K562 (cell line): Measurements from ENCODE around the gene MALAT1. TPM values are rescaled to one million over a fixed set of nuclear protein-coding genes. Genes with fewer than 3 reads are reported as not detected.

Experiments used
- COPS2 ChIP-seq: fragments of 450-650 bp; conservative IDR thresholded peaks from 2 replicates; pipeline ENCODE4 v1.6.1; 2016; ENCODE audit warnings: mild to moderate bottlenecking, moderate library complexity
- DIDO1 ChIP-seq: fragments of 450-650 bp; IDR thresholded peaks from 2 replicates; pipeline ENCODE4 v1.6.1; 2016; ENCODE audit warnings: low read depth, missing biosample characterization, missing genetic modification characterization
- KLF10 ChIP-seq: fragments of 250-450 bp; sonication (Bioruptor Pico); IDR thresholded peaks from 2 replicates; pipeline ENCODE4 v1.6.1; 2021; ENCODE audit warnings: matching md5 sums
- LCOR ChIP-seq: sonication (generic); formaldehyde crosslinking; IDR thresholded peaks from 2 replicates; pipeline ENCODE4 v1.8.0; 2022; ENCODE audit warnings: mild to moderate bottlenecking, missing genetic modification reagents
- POLR3G ChIP-seq: IDR thresholded peaks from 2 replicates; pipeline ENCODE4 v1.6.1; 2011; ENCODE audit not compliant: insufficient read length, insufficient replicate concordance; ENCODE audit errors: extremely low read depth
- SMARCA4 ChIP-seq: fragments of 450-650 bp; IDR thresholded peaks from 2 replicates; pipeline ENCODE4 v1.6.1; 2016
- USF2 ChIP-seq: sonication (generic); formaldehyde crosslinking; IDR thresholded peaks from 2 replicates; pipeline ENCODE4 v1.5.0; 2020; ENCODE audit warnings: missing genetic modification reagents
- ZBTB33 ChIP-seq: sonication (generic); formaldehyde crosslinking; IDR thresholded peaks from 2 replicates; pipeline ENCODE4 v1.8.1; 2023; ENCODE audit warnings: mild to moderate bottlenecking, missing genetic modification reagents
- ZKSCAN1 ChIP-seq: fragments of 150-350 bp; IDR thresholded peaks from 2 replicates; pipeline ENCODE4 v1.6.1; 2016; ENCODE audit warnings: low read depth, low read length
- ZNF408 ChIP-seq: fragments of 250-450 bp; sonication (Bioruptor Pico); IDR thresholded peaks from 2 replicates; pipeline ENCODE4 v1.4.0; 2020; ENCODE audit warnings: low read depth, mild to moderate bottlenecking, moderate library complexity
- ZNF696 ChIP-seq: fragments of 250-450 bp; sonication (Bioruptor Pico); conservative IDR thresholded peaks from 2 replicates; pipeline ENCODE4 v1.4.0; 2020; ENCODE audit warnings: mild to moderate bottlenecking, moderate library complexity
- ZNF75A ChIP-seq: fragments of 450-650 bp; formaldehyde crosslinking; IDR thresholded peaks from 2 replicates; pipeline ENCODE4 v1.4.0; 2020; ENCODE audit warnings: mild to moderate bottlenecking
- polyA plus RNA-seq, 8 experiments: library from polyadenylated mRNA; depleted of rRNA in 4 of 8; stranded (reverse) in 5 of 8; unstranded in 3 of 8; fragments of >200 nt; fragmentation: Nextera tagmentation in 2 of 8; fragmentation: Illumina TruSeq in 1 of 8; extraction: Ambion mirVana in 2 of 8; extraction: Trizol in 1 of 8; gene quantifications; 2 replicates each; pipeline versions ENCODE4 v1.2.1 to v1.2.3, GENCODE V29; 2011 to 2014; ENCODE audit warnings: inconsistent platforms in 1 of 8, missing spikeins in 1 of 8
- total RNA-seq, 7 experiments: library from RNA; depleted of rRNA in 6 of 7; stranded (reverse); fragments of >200 nt in 6 of 7; fragmentation: Illumina TruSeq in 2 of 7; extraction: Trizol in 2 of 7; gene quantifications; 2 replicates each; pipeline versions ENCODE4 v1.2.1 to v1.2.3, GENCODE V29; 2011 to 2021; ENCODE audit warnings: low replicate concordance in 1 of 7
- TF ChIP-seq, protein P1 (sequence below), 2 experiments: fragments of 450-650 bp; IDR thresholded peaks; 2 replicates each; pipeline ENCODE4 v1.6.1; 2018; ENCODE audit warnings: mild to moderate bottlenecking in 2 of 2, low read depth in 1 of 2; ENCODE audit not compliant: partially characterized antibody in 2 of 2
- TF ChIP-seq, protein P2 (sequence below), 2 experiments: fragments of 250-450 bp in 1 of 2; fragments of 450-650 bp in 1 of 2; sonication (Bioruptor Pico) in 1 of 2; IDR thresholded peaks; 2 replicates each; pipeline versions ENCODE4 v1.6.1 to v1.8.0; 2016 to 2021; ENCODE audit warnings: mild to moderate bottlenecking in 2 of 2, moderate library complexity in 2 of 2, missing compliant biosample characterization in 1 of 2, missing genetic modification characterization in 1 of 2
- TF ChIP-seq, protein P3 (sequence below), 2 experiments: fragments of 450-650 bp in 1 of 2; IDR thresholded peaks; 2 replicates each; pipeline ENCODE4 v1.6.1; 2011 to 2017; ENCODE audit warnings: low read depth in 2 of 2, antibody characterized with exemption in 1 of 2, borderline replicate concordance in 1 of 2, low read length in 1 of 2, mild to moderate bottlenecking in 1 of 2, mixed read lengths in 1 of 2; ENCODE audit not compliant: control insufficient read depth in 1 of 2

The MALAT1 gene
- total and polyA plus RNA-seq, 9 of the 15 experiments (the other 6 are each of a cell fraction or from before 2014, with no cell fraction given), result 363 to 8,715 (median 2,351) TPM

GRCh38 chr11:65479184-65480145, 19.4 kb upstream of the MALAT1 start (continued):
- no peak for TF ChIP-seq USF2 (CRISPR knock-in tag)
- no peak; the same call in 1 of the 2 replicates for TF ChIP-seq LCOR
- TF ChIP-seq ZNF75A (CRISPR knock-in tag), result no peak
- TF ChIP-seq, protein P1, sequence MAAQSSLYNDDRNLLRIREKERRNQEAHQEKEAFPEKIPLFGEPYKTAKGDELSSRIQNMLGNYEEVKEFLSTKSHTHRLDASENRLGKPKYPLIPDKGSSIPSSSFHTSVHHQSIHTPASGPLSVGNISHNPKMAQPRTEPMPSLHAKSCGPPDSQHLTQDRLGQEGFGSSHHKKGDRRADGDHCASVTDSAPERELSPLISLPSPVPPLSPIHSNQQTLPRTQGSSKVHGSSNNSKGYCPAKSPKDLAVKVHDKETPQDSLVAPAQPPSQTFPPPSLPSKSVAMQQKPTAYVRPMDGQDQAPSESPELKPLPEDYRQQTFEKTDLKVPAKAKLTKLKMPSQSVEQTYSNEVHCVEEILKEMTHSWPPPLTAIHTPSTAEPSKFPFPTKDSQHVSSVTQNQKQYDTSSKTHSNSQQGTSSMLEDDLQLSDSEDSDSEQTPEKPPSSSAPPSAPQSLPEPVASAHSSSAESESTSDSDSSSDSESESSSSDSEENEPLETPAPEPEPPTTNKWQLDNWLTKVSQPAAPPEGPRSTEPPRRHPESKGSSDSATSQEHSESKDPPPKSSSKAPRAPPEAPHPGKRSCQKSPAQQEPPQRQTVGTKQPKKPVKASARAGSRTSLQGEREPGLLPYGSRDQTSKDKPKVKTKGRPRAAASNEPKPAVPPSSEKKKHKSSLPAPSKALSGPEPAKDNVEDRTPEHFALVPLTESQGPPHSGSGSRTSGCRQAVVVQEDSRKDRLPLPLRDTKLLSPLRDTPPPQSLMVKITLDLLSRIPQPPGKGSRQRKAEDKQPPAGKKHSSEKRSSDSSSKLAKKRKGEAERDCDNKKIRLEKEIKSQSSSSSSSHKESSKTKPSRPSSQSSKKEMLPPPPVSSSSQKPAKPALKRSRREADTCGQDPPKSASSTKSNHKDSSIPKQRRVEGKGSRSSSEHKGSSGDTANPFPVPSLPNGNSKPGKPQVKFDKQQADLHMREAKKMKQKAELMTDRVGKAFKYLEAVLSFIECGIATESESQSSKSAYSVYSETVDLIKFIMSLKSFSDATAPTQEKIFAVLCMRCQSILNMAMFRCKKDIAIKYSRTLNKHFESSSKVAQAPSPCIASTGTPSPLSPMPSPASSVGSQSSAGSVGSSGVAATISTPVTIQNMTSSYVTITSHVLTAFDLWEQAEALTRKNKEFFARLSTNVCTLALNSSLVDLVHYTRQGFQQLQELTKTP (IDR thresholded peaks at IDR 0.05; ENCODE audit: low read depth in 1 of 2, partially characterized antibody in 2 of 2), result peak in 1 of 2 experiments; percentile 44
- peak; percentile 30; the same call in 1 of the 2 replicates for TF ChIP-seq SMARCA4
- TF ChIP-seq ZNF696 (CRISPR knock-in tag), result no peak
- TF ChIP-seq ZNF408 (CRISPR knock-in tag), result no peak
- TF ChIP-seq ZKSCAN1, result no peak
- TF ChIP-seq, protein P2, sequence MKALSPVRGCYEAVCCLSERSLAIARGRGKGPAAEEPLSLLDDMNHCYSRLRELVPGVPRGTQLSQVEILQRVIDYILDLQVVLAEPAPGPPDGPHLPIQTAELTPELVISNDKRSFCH (CRISPR knock-in tag; IDR thresholded peaks at IDR 0.05), result no peak
- TF ChIP-seq, protein P2 (tag; IDR thresholded peaks at IDR 0.05), result no peak; the same call in 1 of the 2 replicates
- TF ChIP-seq DIDO1 (tag), result no peak
- no peak for TF ChIP-seq KLF10 (CRISPR knock-in tag)
- TF ChIP-seq, protein P3, sequence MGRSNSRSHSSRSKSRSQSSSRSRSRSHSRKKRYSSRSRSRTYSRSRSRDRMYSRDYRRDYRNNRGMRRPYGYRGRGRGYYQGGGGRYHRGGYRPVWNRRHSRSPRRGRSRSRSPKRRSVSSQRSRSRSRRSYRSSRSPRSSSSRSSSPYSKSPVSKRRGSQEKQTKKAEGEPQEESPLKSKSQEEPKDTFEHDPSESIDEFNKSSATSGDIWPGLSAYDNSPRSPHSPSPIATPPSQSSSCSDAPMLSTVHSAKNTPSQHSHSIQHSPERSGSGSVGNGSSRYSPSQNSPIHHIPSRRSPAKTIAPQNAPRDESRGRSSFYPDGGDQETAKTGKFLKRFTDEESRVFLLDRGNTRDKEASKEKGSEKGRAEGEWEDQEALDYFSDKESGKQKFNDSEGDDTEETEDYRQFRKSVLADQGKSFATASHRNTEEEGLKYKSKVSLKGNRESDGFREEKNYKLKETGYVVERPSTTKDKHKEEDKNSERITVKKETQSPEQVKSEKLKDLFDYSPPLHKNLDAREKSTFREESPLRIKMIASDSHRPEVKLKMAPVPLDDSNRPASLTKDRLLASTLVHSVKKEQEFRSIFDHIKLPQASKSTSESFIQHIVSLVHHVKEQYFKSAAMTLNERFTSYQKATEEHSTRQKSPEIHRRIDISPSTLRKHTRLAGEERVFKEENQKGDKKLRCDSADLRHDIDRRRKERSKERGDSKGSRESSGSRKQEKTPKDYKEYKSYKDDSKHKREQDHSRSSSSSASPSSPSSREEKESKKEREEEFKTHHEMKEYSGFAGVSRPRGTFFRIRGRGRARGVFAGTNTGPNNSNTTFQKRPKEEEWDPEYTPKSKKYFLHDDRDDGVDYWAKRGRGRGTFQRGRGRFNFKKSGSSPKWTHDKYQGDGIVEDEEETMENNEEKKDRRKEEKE (IDR thresholded peaks at IDR 0.05; ENCODE audit: borderline replicate concordance in 1 of 2, control insufficient read depth in 1 of 2, low read depth in 2 of 2, low read length in 1 of 2), result no peak
- TF ChIP-seq ZBTB33 (CRISPR knock-in tag), result no peak
- no peak for TF ChIP-seq POLR3G
- TF ChIP-seq COPS2, result no peak
